NCI-H1417 (cell line): Measurements from ENCODE around the gene UBA7.

Experiments used
- DNase-seq, 3 experiments: peaks; one replicate each; lab custom pipeline; 2025; lab: John Stamatoyannopoulos, UW

UBA7 gene

DNA sequence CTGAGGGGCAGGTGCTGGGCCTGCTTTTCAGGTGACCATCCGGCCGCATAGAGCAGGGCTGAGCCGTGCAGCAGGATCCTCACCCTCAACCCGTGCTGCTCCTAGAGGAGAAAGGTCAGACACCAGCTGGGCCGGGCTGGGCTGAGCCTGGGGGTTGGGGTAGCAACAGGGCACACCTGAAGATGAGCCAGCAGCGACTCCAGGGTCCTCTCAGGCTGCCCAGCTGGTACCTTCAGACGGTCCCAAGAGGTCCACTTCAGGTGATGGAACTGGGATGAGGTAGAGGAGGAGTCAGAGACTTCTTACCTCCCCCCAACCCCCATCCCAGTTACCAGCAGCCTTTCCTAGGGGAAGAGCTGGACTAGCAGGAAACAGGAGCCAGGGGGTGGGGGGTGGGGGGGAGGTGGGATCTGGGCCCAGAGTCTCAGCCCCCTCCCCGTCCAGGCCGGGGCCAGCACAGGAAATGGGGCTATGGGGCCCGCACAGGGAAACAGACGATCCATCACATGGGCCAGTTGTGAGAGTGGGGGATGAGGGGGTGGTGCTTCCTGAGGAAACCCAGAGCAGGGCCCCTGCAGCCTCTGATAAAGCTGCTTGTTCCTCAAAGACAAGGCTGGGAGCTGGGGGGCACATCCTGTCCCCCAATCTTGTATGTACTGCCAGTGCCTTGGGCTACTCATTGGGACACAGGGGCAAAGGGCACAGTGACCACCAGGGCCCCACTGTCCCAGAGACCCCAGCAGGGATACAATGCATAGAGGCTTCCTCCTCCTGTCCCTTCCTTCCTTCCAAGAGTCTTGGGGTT, 7.7 kb downstream of the UBA7 start:
- DNase-seq = no peak

DNA sequence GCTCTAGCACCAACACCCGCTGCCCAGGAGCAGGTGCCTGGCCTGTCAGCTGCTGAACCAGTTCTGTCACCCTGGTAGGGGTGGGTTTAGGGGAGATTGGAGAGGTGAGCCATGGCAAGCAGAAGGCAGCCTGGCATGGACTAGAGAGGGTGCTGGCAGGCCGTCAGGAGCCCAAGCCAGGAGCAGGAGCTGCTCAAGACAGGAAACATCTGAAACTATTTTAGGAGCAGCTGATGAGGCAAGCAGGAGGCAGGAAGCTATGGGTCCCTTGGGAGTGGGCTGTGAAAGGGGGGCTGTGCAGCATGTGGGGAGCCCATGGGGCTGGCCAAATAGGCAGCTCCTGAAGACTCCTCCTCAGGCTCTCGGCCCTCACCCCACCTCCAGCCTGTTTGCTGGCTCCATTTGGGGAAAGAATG, 8.4 kb downstream of the UBA7 start:
- DNase-seq = no peak

DNA sequence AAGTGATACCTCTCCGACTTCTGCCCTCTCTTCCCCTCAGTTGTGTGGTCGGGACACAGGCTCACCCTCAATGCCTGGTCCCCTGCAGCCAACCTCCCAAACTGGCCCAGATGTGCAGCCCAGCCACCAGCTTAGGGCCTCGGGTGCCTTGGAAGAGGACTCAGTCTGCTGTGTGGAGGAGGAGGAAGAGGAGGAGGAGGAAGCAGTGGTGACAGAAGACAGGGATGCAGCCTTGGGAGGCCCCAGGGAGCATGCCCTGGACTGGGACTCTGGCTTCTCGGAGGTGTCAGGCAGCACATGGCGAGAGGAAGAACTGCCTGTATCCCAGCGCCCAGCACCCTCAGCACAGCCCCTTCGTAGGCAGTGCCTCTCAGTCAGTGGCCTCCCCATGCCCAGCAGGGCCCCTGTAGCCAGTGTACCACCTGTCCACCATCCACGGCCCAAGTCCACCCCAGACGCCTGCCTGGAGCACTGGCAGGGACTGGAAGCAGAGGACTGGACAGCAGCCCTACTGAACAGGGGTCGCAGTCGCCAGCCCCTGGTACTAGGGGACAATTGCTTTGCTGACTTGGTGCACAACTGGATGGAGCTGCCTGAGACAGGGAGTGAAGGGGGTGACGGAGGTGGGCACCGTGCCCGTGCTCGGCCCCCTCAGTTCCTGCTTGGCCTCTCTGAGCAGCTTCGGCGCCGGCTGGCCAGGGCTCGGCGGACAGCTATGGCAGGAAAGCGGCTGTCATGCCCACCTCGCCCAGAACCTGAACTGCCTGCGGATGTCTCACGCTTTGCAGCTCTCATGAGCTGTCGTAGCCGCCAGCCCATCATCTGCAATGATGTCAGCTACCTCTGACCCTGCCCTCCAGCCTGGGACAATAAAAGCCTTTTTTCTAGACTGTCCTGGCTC, 9.4 kb downstream of the UBA7 start:
- no peak for DNase-seq

DNA sequence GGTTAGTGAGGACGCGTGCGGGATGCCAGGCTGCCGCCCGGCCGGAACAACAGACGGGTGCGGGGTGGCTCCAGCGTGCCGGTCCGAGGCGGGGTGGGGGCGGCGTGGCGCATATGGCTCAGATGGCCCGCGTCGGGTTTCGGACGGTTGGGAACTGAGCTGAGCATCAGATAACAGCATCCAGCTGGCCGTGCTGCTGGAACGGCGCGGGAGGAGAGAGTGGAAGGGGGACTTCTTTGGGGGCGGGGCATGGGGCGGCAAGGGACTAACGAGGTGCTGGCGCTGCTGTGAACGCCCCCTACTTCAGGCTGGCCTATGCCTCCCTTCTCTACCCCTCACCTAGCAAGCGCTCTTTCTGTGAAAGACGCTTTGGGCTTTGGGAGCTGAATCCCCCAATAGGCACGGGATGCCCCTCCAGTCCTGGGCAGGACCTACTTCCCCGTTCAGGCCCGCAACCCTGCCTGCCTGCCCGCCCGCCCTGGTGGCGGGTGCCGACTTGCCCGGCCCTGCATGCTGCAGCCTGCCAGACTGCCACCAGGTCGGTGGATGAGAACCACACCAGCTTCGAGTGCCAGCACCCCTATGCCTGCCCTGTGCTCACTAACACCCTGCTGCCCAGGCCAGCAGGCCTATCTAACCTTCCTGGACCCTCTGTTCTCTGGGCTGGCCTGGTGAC, 10.2 kb downstream of the UBA7 start:
- peak in 2 of 3 experiments; percentile 28 to 63 for DNase-seq

DNA sequence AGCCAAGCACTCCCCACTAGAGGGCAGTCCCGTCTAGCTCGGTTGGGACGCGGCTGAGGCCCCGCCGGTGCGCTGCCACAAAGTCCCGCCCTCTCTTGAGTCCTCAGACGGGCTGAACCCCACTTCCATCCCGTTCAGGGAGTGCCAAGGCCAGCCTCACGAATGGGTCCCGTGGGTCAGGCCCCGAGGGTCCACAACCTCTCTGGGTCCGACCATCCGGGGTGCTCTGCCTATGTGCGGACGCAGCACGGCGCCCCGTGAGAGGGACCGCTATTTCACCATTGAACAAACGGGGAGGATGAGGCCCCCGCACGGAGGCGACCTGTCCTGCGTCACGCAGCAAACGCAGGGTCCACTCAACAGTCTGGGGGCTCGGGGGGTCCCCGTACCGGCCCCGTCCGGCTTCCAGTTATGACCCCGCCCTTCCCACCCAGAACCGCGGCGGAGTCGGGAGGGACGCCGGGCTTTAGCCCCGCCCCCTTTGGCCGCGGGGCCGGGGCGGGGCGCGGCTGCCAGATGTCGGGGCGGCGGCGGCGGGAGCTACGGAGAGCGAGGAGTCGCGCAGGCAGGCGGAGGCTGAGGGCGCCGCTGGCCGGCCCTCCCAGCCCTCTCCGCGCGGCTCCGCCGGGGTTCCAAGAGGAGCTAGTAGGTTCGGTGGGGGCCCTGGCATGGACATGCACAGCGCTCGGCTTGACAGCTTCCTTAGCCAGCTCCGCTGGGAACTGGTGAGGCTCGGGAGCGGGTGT, 10.9 kb downstream of the UBA7 start, which contains the start of gene INKA1:
INKA1 (plus strand) TSS at position 543 of the 746 bp plus-strand sequence; CDS start at position 675, 132 bp downstream.
- peak; percentile 77 to 83 (median 82) for DNase-seq

DNA sequence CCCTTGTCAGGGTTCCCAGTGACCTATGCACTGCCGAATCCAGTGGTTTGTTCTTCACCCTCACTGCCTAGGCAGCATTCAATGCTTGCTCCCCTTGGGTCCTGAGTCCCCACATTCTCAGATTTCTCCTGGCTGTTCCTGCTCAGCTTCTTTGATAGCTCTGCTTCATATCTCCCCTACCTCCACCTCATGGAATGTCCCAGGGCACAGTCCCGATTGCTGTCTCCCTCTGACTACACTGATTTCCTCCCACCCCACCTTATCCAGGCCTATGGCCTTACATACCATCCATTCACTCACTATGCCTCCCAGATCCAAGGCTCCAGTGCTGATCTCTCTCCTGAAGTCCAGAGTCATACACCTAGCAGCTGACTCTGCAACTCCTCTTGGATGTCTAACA, 12.6 kb downstream of the UBA7 start:
- DNase-seq = no peak

DNA sequence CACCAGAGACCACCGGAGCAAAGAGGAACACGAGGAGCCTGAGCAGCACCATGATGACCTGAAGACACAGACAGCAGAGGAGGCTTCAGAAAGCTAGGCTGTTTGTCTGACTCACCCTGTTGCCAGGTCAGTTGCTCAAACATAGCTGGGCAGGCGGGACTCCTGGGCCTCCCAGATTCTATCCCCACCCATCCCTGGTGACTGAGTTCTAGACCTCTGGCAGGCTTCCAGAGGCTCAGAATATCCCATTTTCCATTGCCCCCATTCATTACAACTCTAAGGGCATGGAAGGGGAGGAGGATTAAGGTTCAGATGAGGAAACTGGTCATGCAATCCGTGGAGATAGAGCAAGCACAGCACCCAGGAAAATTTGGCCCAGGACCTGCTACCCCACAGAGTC, 14.0 kb downstream of the UBA7 start, which contains the start of gene CDHR4:
CDHR4 (minus strand) TSS at position 113 of the 400 bp plus-strand sequence; CDS start at position 52, 61 bp downstream.
- no peak for DNase-seq

DNA sequence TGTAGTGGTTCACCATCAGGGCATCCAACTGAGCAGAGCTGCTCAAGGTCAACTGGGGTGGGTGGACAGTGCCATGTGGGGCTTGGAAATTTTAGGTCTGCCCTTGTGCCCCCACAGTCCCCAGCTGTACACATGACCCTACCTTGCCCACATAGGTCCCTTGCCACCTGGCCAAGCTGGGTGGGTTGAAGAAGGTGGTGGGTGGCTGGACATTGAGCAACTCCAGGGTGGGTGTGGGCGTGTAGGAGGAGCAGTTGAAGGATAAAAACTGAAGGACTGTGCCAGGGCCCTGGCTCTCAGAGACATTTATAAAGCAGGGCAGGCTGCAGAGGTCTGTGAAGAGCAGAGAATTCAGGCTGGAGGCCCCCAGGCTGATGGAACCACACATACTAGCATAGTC, 14.6 kb downstream of the UBA7 start:
- DNase-seq = no peak

DNA sequence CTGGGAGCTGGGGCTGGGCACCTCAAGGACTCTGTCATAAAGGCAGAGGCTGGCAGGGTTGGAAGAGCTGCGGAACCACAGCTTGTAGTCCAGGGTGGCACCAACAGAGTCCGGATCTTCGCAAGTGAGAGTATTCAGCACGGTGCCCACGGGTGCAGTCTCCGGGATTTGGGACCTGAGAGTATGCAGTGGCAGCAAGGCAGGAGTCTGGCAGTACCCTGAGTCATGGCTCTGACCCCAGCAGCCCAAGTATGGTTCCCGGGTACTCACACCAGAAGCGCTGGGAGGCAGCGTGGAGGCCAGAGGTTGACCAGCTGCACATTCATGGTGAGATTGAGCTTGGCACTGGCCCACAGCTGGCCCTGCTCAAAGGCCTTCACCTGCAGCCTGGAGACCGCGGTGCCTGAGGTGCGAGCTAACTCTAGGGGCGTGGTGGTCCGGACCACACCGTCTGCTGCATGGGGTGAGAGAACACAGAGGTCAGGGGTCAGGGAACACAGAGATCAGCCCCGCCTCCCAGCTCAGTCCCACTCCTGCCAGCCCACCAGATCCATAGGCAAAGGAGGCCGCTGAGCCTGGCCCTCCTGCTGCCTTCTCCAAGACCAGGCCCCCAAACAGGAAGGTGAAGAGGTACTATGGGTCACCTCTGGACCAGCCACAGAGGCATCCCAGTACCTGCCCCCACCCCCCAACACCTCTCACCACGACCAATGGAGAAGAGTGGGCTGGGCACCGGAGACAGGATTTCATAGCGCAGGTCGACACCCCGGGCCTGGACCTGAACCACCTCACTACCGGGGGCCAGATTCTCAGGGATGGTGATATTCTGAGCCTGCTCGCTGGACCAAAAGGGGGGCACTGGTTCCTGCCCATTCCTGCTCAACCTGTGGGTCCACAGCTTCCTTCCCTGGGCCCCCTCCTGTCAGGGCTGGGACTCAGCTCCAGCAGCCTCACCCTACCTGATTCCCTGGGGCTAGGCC, 18.5 kb downstream of the UBA7 start:
- no peak for DNase-seq

DNA sequence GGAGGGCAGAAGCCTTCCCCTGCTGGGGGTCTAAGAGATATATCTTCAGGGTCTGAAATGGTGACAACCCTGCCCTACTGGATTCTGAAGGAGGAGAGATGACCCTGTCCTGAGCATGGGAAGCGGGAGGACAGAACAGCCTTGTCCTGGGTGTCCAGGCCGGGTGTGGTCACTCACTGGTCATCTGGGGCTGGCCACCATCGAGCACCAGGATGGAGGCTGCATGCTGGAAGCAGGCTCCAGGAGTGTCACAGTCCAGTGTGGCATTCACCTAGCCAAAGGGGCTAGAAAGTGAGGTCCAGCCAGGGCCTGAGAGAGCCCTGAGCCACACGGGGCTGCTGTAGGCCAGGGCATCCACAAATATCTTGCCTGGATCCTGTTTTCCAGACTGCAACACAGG, 19.3 kb downstream of the UBA7 start:
- DNase-seq = no peak

DNA sequence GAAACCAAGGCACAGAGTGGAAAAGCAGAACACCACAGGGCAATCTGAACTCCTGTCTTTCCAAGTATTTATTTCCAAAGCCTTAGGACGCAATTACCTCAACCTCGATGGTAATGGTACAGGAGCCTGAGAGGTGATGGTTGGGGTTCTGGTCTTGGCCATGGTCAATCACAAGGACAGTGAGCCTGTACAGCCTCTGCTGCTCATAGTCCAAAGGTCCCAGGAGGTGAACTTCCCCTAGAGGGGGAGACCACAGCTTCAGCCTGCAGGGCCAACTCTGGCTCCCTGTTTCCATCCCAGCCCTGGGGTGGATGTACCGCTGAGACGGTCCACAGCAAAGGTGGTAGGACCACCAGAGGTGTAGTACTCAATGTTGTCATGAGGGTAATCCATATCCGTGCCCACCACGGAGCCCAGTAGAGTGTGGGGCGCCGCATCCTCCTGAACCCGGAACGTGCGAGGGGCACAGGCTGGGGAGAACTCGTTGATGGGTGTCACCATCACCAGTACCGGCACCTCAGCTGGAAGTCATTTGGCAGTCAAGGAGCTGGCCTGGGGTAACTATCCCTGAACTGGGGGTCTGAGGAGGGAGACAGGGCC, 20.2 kb downstream of the UBA7 start:
- DNase-seq = no peak

DNA sequence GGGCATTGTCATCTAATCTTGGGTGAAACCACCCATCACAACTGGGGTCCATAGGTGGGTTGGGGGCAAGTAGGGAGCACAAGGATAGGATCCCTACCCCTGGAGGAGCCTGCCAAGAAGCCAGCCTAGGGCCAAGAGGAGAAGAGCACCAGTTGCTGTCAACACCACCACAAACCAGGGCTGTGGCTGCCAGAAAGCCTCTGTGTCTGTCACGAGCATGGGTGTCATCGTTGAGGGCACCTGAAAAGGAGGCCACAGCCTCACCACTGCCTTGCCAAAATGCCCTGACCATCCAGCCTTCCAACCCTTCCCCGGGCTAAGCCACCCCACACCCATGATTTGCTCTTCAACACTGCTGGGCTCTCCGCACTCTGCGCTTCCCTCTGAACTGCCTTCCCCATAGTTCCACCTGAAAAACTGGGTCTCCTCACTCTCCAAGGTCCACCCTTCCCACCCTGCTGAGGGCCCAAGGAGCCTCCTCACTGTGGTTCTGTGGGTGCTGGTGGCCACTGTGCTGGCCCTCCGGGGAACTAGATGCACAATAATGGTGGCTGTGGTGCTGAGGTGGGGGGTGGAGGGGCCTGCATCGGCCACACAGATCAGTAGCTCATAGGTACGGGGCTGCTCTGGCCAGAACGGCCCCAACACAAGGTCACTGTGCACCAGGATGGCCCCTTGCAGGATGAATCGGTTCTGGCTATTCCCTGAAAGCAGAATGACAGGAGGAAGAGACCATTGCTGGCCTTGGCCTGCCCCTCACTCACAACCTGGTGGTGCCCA, 21.2 kb downstream of the UBA7 start:
- no peak for DNase-seq

DNA sequence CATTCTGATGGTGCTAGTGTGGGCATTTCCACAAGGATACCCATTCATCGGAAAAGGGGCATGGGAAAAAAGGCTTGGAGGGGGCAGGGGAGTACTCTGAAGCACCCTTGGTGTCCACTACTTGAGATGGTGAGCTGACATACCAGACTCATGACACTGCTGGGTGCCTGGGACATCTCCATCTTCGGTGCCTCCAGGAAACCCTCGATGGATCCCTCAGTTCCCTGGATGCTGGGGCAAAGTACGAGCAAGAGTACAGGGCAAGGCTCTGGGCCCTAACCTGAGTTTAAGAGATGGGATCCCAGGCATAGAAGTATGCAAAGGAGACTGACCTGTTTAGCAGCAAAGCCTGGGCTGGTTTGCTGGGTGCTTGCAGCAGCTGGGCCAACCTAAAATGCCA, 22.2 kb downstream of the UBA7 start:
- no peak for DNase-seq

DNA sequence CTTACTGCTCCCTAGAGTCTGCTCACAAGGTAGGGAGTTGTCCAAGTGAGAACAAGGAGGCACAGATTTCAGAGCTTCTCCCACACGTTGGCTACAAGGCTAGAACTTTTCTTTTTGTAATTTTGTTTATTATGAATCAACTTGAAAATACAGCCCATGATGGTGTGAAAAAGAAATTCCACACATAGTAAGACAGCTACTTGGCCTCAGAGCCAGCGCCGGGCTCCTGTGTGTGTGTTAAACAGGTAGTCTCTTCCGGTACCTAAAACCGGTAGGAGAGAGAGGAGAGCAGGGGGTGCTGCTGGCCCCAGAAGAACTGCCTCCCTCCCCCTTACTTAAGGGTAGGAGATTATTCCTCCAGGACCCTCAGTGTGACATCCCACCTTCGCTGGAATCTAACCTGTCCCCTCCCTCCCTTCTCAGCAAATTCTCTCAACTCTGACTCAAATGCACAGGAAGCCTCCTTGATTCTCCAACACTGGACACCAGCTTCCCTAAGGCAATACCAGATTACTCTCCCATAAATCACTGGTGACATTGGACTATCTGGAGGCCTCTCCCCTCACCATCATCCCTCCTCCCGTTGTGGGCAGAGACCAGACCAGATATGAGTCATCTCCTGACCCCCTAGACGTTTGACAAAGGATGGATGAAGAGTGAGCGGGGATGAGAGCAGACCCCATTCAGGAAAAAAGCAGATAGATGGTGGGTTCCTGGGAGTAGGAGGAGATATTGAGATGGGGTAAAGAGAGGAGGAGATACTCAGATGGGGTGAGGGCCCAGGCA, 22.9 kb downstream of the UBA7 start:
- DNase-seq = peak in 1 of 3 experiments; percentile 15

DNA sequence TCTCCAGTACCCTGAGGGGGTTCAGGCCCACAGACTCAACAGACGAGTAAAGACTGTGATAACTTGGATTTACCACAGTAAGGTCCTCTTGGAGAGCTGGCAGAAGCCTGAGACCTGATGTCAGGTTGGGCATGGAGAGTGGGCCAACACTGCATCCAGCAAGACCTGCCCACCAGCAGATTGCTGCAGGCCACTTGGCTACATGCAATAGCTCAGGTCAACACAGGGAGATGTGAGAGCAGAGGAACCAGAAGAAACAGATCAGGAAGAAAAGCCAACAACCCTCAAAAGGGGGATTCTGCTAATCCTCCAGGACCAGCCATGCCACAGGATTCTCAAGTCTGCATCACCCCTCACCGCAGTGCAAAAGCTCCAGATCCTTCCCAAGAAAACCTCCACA, 25.7 kb downstream of the UBA7 start:
- DNase-seq = no peak

DNA sequence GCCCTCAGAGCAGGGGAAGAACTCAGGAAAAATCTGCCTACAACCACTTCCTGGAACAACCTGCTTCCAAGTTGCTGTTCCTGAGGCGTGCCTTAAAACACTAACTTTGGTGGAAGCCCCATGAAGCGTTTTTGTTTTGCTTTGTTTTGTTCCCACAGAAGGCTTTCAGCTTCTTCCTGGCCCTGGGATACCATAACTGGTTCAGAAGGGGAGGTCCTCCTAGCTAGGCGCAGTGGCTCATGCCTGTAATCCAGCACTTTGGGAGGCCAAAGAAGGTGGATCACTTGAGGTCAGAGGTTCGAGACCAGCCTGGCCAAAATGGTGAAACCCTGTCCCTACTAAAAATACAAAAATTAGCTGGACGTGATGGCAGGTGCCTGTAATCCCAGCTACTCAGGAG, 26.2 kb downstream of the UBA7 start:
- DNase-seq = no peak

DNA sequence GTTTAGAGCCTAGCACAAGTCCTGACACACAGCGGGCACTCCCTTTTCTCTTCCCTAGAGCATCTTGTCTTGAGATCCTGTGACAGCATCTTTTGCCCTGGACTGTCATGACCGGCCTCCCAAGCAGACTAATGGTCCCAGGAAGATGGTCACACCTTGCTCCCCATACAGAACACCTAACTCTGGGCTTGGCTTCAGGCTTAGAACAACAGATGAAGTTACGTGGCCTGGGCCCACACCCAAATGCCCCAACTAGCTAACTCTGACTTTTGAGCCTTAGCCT, 26.6 kb downstream of the UBA7 start:
- DNase-seq = no peak

DNA sequence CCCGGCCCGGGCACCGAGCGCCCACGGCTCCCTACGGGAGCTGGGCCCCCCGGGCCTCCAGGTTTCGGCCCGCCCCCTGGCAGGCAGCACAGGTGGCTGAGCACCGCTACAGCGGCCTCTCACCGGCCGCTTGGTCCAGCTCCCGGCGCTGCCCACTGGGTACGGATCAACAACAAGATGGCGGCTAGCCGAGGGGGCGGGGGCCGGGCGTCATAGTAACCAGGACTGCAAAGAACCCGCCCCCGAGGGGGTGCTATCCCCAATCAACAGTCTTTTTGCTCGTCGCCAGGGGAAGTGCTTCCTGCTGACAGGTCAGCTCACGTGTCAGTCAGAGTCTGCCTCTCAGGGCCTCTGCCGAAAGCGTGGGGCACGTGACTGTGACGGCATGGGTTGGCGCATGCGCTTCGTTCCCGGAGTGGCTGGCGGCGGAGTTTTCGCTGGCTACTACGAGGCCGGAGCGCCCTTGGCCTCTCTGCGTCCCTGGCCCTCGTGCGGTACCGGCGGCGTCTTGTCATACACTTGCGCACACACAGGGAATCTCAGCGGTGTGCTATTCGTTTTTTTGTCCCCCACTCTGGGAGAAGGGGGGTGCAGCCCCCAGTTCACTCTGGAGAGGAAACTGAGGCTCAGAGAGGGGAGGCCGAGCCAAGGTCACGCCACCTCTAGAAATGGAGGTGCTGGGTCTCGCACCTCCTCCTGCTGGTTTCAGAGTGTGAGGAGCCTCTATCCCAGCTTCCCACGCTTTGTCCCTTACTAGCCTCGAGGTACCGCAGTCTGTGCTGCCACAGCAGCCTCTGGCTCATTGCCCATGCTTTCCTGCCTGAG, 27.2 kb downstream of the UBA7 start, which contains the start of gene IP6K1:
IP6K1 (minus strand) TSS at position 186 of the 825 bp plus-strand sequence. CDS start 38,502 bp downstream, outside the sequence.
- peak; percentile 96 to 98 (median 97) for DNase-seq
